Activated CD4-positive, alpha-beta T cell treated with anti-CD3 and anti-CD28 coated beads, Interleukin-2, Interleukin-4, amounts not matched to agents 100 ng/mL and 50 ng/mL, durations not matched to agents 16 hours and 8 hours (primary cell): ENCODE data around the gene DGCR8.
A peak's percentile ranks its signal among the peaks of the same experiment; 100 is the strongest.
"Not testable (repeated sequence)": the region's sequence is repeated elsewhere in the genome, so short reads cannot be mapped to it uniquely, and the experiment has no call there.

ENCODE experiments used
- DNase-seq: peaks from one replicate; pipeline ENCODE4 v3.0.0-alpha.2; 2020; ENCODE audit warnings: low spot score

Gene DGCR8

GRCh38 chr22:20066617-20067383, 13.2 kb upstream of the DGCR8 start:
- DNase-seq = no peak

DNA sequence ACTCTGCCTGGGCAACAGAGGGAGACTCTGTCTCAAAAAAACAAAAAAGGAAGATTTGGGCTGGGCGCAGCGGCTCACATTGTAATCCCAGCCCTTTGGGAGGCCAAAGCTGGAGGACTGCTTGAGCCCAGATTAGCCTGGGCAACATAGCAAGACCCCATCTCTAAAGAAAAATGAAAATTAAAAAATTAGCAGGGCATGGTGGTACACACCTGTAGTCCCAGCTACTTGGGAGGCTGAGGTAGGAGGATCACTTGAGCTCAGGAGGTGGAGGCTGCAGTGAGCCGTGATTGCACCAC, 12.7 kb upstream of the DGCR8 start:
- not testable (repeated sequence) for DNase-seq

- no peak for DNase-seq
Measured at GRCh38 chr22:20068640-20069039, 11.4 kb upstream of the DGCR8 start.

GRCh38 chr22:20069331-20070042, 10.6 kb upstream of the DGCR8 start:
- no peak for DNase-seq

GRCh38 chr22:20071524-20071972, 8.5 kb upstream of the DGCR8 start:
- DNase-seq = no peak

- DNase-seq = no peak
Measured at GRCh38 chr22:20076627-20077172, 3.3 kb upstream of the DGCR8 start.

DNA sequence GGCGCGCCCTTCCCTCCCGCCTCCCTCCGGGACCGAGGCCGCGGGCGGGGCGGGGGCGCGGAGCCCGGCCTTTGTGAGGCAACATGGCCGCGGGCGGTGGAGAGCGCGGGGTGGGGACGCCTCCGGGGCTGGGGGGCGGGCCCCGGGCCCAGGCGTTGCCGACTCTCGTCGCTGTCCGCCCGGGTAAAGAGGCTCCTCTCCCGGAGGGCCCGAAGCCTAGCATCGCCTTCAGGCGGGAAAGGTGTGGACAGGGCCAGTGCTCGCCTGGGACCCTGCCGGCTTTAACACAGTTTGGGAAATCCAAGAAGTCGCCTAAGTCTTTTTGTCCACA, 369 bp downstream of the DGCR8 start:
- peak; percentile 65 for DNase-seq

- peak; percentile 21 for DNase-seq
Measured at GRCh38 chr22:20080776-20081654, 974 bp downstream of the DGCR8 start.

GRCh38 chr22:20083157-20083890, 3.3 kb downstream of the DGCR8 start:
- DNase-seq = no peak

- no peak for DNase-seq
Measured at GRCh38 chr22:20083891-20084546, 4.0 kb downstream of the DGCR8 start.

- DNase-seq = no peak
Measured at GRCh38 chr22:20084547-20085413, 4.7 kb downstream of the DGCR8 start.

GRCh38 chr22:20085651-20086050, 5.6 kb downstream of the DGCR8 start:
- no peak for DNase-seq

GRCh38 chr22:20086101-20086599, 6.1 kb downstream of the DGCR8 start:
- DNase-seq = no peak

GRCh38 chr22:20086763-20087162, 6.7 kb downstream of the DGCR8 start:
- no peak for DNase-seq

GRCh38 chr22:20087319-20088262, 7.5 kb downstream of the DGCR8 start:
- DNase-seq = no peak

DNA sequence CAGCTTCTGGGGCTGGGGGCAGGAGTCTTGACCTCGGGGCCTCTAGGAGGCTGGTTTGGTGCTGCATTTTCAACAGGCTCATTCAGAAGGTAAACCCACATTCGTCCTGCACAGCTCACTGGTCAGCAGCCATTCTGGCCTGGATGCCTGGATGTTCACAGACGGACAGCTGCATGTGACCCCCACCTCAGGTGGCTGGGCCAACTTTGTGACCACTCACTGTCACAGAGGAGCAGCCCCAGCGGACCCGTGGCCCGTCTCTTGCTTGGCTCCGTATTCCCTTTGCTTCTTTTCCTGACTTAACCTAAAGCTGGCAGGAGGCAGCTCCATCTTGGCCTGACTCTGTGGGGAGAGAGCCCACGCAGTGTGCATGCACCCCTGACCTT, 8.2 kb downstream of the DGCR8 start:
- no peak for DNase-seq

GRCh38 chr22:20089226-20089976, 9.4 kb downstream of the DGCR8 start:
- no peak for DNase-seq
